Sigmoid colon (tissue), 4 donors: ENCODE results near the gene ELMO2.

ENCODE experiments used
- CTCF ChIP-seq, 4 experiments: fragments of 450-650 bp in 3 of 4; fragments of 200-600 bp in 1 of 4; IDR thresholded peaks; one replicate each; pipeline ENCODE4 v1.5.1; 2016 to 2019; ENCODE audit warnings: antibody characterized with exemption in 4 of 4, mild to moderate bottlenecking in 3 of 4, moderate library complexity in 2 of 4
- POLR2A ChIP-seq, 2 donors: fragments of 450-650 bp; IDR thresholded peaks; one replicate each; pipeline ENCODE4 v1.6.1; 2016; ENCODE audit warnings: antibody characterized with exemption in 2 of 2, mild to moderate bottlenecking in 2 of 2, moderate library complexity in 2 of 2
- POLR2AphosphoS5 ChIP-seq, 4 donors: sonication (generic); formaldehyde crosslinking; IDR thresholded peaks; one replicate each; pipeline ENCODE4 v1.6.1; 2017; ENCODE audit warnings: antibody characterized with exemption in 4 of 4

GRCh38 chr20:46374383-46374782 lies 32.0 kb downstream of the ELMO2 start:
- TF ChIP-seq CTCF (IDR thresholded peaks at IDR 0.05) (no peak), POLR2A (IDR thresholded peaks at IDR 0.05) (no peak), POLR2AphosphoS5 (IDR thresholded peaks at IDR 0.05) (no peak)
